ENCODE measurements around the gene TEAD3. TPM values are rescaled to one million over a fixed set of nuclear protein-coding genes. Genes with fewer than 3 reads are reported as not detected.

Gene TEAD3
- polyA plus RNA-seq, 3 donors = not detected

- Histone ChIP-seq H3K27me3 (ENCODE audit: control insufficient read depth in 2 of 2, insufficient read depth in 2 of 2, low read length in 2 of 2) (no peaks in the 10 kb centered on the region), H4K20me1 (ENCODE audit: insufficient read depth, low read length) (peaks cover 51% of the 10 kb centered on the region), H3K4me1 (ENCODE audit: control insufficient read depth in 1 of 2, insufficient read depth in 2 of 2, low read length in 2 of 2) (peaks cover 23 to 30% of the 10 kb centered on the region in 2 donors), H2AFZ (ENCODE audit: insufficient read depth, low read depth, low read length, poor library complexity, severe bottlenecking) (peak overlapping the region; percentile 93), H3K9ac (ENCODE audit: insufficient read depth, low read length, poor library complexity, severe bottlenecking) (peak overlapping the region; percentile 91), H3K36me3 (replicated peaks in 1 of 2; ENCODE audit: control insufficient read depth in 1 of 2, insufficient read depth in 2 of 2, low read length in 2 of 2) (peaks cover 34 to 43% of the 10 kb centered on the region in 2 donors), H3K9me3 (replicated peaks in 1 of 2; ENCODE audit: control insufficient read depth in 1 of 2, insufficient read depth in 1 of 2, low read length in 2 of 2) (no peaks in the 10 kb centered on the region), H3K4me3 (replicated peaks in 1 of 3; ENCODE audit: low read depth in 2 of 3, low read length in 3 of 3) (peak overlapping the region; percentile 80 to 99 (median 92)), H3K79me2 (ENCODE audit: insufficient read depth, low read length) (peaks cover 29% of the 10 kb centered on the region), H3K27ac (ENCODE audit: low read depth in 1 of 2, low read length in 2 of 2) (peak overlapping the region; percentile 92 to 93), H3K4me2 (replicated peaks; ENCODE audit: extremely low read depth, low read length, poor library complexity, severe bottlenecking) (peak overlapping the region; percentile 99)
- Mint-ChIP-seq H3K9me3 (peaks cover 0 to 7% (median 0%) of the 10 kb centered on the region in 7 donors), H3K27me3 (ENCODE audit: low read depth in 3 of 3) (peaks cover 0 to 6% (median 2%) of the 10 kb centered on the region in 3 donors), H3K4me3 (peak overlapping the region; percentile 98), H3K4me1 (peaks cover 37% of the 10 kb centered on the region), H3K27ac (peak overlapping the region; percentile 96 to 99 (median 98)), H3K36me3 (peaks cover 41 to 53% of the 10 kb centered on the region in 2 donors)
- no peak for TF ChIP-seq CTCF (IDR thresholded peaks at IDR 0.05)
- intact Hi-C loops (cut with micrococcal nuclease) = loop anchor here (1.0 to 5.0 kb wide), 3 partner anchors 126 to 172 kb away; partner anchors contain the start of genes DEF6 (in 2 of the 2) and PPARD (in 1 of the 2)
- DNase-seq = no peak
- WGBS (ENCODE audit: insufficient coverage) = 3% methylated on average over 30 of the region's 37 CpGs
Observed at GRCh38 chr6:35468980-35469750, 27.7 kb downstream of the TEAD3 start.

GRCh38 chr6:35468181-35468979 is 28.5 kb downstream of the TEAD3 start, which contains the start of gene RPL10A:
Gene RPL10A, plus strand, starts transcription at chr6:35468401. Its CDS starts 34 bp downstream, at chr6:35468435.
- peak within 1 kb of the TSS; percentile 80 to 99 (median 92) for H3K4me3 ChIP-seq (replicated peaks in 1 of 3; ENCODE audit: low read depth in 2 of 3, low read length in 3 of 3)
- peaks cover 23 to 30% of the 10 kb centered on the region in 2 donors for H3K4me1 ChIP-seq (ENCODE audit: control insufficient read depth in 1 of 2, insufficient read depth in 2 of 2, low read length in 2 of 2)
- peaks cover 32 to 40% of the 10 kb centered on the region in 2 donors for H3K36me3 ChIP-seq (replicated peaks in 1 of 2; ENCODE audit: control insufficient read depth in 1 of 2, insufficient read depth in 2 of 2, low read length in 2 of 2)
- peaks cover 0 to 6% (median 0%) of the 10 kb centered on the region in 3 donors for H3K27me3 Mint-ChIP-seq (ENCODE audit: low read depth in 3 of 3)
- H2AFZ ChIP-seq (ENCODE audit: insufficient read depth, low read depth, low read length, poor library complexity, severe bottlenecking) = peak within 1 kb of the TSS; percentile 93
- H3K9ac ChIP-seq (ENCODE audit: insufficient read depth, low read length, poor library complexity, severe bottlenecking) = peak within 1 kb of the TSS; percentile 91
- H3K27me3 ChIP-seq (ENCODE audit: control insufficient read depth in 2 of 2, insufficient read depth in 2 of 2, low read length in 2 of 2) = no peaks in the 10 kb centered on the region
- peaks cover 29% of the 10 kb centered on the region for H3K79me2 ChIP-seq (ENCODE audit: insufficient read depth, low read length)
- intact Hi-C loops (cut with micrococcal nuclease) = loop anchor here (1.0 to 5.0 kb wide), 3 partner anchors 125 to 171 kb away; partner anchors contain the start of genes DEF6 (in 2 of the 2) and PPARD (in 1 of the 2)
- under 1% methylated on average over 86 of the region's 86 CpGs for WGBS (ENCODE audit: insufficient coverage)
- peak; percentile 96 to 97 (median 97) for DNase-seq
- H3K27ac ChIP-seq (ENCODE audit: low read depth in 1 of 2, low read length in 2 of 2) = peak within 1 kb of the TSS; percentile 92 to 93
- H4K20me1 ChIP-seq (ENCODE audit: insufficient read depth, low read length) = peaks cover 46% of the 10 kb centered on the region
- TF ChIP-seq CTCF (IDR thresholded peaks at IDR 0.05) = peak; percentile 92
- H3K9me3 Mint-ChIP-seq = peaks cover 0 to 7% (median 0%) of the 10 kb centered on the region in 7 donors
- peak within 1 kb of the TSS; percentile 99 for H3K4me2 ChIP-seq (replicated peaks; ENCODE audit: extremely low read depth, low read length, poor library complexity, severe bottlenecking)
- H3K4me1 Mint-ChIP-seq = peaks cover 35% of the 10 kb centered on the region
- peak within 1 kb of the TSS; percentile 96 to 99 (median 98) for H3K27ac Mint-ChIP-seq
- peaks cover 44 to 52% of the 10 kb centered on the region in 2 donors for H3K36me3 Mint-ChIP-seq
- no peaks in the 10 kb centered on the region for H3K9me3 ChIP-seq (replicated peaks in 1 of 2; ENCODE audit: control insufficient read depth in 1 of 2, insufficient read depth in 1 of 2, low read length in 2 of 2)
- peak within 1 kb of the TSS; percentile 98 for H3K4me3 Mint-ChIP-seq
